ENCODE results near the gene TMEM178A.
"Not testable (repeated sequence)": the region's sequence is repeated elsewhere in the genome, so short reads cannot be mapped to it uniquely, and the experiment has no call there.

TMEM178A gene

GRCh38 chr2:39649511-39649910 is 16.2 kb upstream of the TMEM178A start:
- no peak for DNase-seq

- no peak for DNase-seq
Observed at GRCh38 chr2:39650468-39650867, 15.2 kb upstream of the TMEM178A start.

DNA sequence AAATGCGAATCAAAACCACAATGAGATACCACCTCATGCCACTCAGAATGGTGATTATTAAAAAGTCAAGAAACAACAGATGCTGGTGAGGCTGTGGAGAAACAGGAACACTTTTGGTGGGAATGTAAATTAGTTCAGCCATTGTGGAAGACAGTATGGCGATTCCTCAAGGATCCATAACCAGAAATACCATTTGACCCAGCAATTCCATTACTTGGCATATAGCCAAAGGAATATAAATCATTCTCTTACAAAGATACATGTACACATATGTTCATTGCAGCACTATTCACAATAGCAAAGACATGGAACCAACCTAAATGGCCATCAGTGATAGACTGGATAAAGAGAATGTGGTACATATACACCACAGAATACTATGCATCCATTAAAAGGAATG is 9.5 kb upstream of the TMEM178A start:
- DNase-seq, result not testable (repeated sequence)

- no peak for DNase-seq
Observed at GRCh38 chr2:39657287-39657937, 8.3 kb upstream of the TMEM178A start.

DNA sequence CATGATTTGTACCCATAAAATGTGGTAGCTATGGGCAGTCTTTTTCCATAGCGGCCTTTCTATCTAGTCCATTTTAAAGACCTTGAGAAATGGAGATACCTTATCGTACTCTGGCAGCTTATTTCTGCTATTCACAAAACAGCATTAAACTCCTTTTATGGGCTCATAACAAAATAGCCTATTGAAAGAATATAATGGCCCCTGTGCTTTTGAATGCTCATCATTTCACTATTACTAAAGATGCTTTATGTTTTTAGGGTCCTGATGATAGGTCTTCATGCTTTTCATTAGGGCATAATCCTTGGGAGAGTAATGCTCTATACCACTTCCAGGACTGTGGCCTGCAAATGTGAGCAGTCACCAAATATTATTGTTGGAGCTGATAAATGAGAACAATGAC is 7.3 kb upstream of the TMEM178A start:
- DNase-seq, result no peak

GRCh38 chr2:39659765-39660611 is 5.7 kb upstream of the TMEM178A start:
- DNase-seq, result no peak

DNA sequence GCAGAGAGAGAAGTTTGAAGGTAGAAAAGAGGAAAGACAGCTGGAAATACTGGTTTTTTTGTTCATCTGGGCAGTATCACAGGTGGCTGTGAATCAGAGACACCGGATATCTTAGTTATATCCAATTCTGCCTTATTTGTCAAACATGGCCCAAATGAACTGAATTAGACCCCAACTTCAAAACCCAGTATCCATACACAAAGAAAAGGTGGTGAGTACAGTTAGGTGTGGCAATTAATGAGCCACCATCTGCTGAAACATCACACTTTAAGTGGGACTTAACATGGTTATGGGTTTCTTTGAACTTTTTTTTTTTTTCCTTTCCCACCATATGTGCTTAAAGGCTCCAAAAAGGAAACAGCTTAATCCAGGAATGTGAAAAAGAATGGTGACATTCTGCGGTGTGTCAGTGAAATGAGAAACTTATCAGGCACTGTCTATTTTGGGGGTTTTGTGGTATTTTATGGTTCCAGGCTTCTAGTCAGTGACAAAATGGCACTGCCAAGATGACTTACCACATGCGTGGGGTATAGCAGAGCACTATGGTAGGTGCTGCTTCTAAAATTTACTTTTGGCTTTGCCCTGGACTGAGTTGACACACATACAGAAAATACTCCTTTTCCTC is 5.0 kb upstream of the TMEM178A start:
- DNase-seq, result no peak

GRCh38 chr2:39661826-39662225 is 3.9 kb upstream of the TMEM178A start:
- DNase-seq, result no peak

GRCh38 chr2:39663187-39663930 is 2.4 kb upstream of the TMEM178A start:
- DNase-seq, result no peak

DNA sequence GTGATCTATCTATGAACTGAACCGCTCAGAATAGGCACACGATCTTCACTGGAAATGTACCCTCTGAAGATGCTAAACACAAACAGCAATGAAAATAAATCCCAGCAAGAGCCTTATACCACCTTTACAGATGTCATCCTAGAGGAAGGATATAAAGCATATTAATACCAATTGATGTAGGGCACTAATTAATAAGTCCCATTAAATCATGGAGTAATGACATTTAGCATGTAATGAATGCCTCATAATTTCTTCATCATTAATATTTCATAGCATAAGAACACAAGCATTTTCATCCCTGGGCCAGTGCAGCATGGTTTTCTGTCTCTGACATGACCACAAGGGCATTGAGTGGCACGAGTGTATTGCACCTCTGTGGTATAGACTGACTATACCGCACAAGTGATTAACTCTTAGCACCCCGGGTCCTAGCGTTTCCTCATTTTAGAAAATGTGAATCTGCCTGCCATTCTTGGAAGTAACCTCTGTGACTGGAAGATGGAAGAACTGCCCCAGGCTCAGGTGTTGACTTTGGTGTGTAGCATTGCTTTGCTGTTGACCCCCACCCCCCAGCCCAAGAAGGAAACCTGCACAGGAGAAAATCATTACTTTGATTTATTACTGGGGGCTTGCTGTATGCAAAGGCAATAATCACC is 1.4 kb upstream of the TMEM178A start:
- no peak for DNase-seq

GRCh38 chr2:39664888-39665591 is 677 bp upstream of the TMEM178A start:
- no peak for DNase-seq

GRCh38 chr2:39666491-39667101 is 879 bp downstream of the TMEM178A start:
- DNase-seq, result no peak

GRCh38 chr2:39667104-39667885 is 1.6 kb downstream of the TMEM178A start:
- DNase-seq, result no peak

- DNase-seq, result no peak
Observed at GRCh38 chr2:39667886-39668276, 2.2 kb downstream of the TMEM178A start.

DNA sequence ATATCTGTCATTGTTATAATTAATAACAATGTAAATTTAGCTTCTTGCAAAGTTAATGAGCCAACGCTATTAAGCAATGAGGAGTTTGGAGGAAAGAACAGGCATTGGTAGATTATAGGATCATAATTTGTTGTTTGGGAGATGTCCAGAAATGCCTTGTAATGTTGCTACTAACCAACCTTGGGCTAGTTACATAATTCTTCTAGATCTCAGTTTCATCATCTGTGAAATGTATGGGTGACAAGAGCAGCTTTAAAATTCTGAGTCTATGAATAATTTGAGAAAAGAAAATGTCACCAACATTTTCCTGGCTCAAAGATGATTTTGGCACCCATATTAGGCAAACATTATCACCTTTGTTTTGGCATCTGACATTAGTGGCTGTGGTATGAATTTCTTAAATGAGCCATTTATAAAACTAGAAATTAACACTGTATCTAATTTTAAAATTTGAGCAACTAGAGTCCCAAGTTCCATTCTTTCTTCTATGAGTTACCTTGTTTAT is 2.9 kb downstream of the TMEM178A start:
- no peak for DNase-seq

- no peak for DNase-seq
Observed at GRCh38 chr2:39671604-39672003, 5.9 kb downstream of the TMEM178A start.

DNA sequence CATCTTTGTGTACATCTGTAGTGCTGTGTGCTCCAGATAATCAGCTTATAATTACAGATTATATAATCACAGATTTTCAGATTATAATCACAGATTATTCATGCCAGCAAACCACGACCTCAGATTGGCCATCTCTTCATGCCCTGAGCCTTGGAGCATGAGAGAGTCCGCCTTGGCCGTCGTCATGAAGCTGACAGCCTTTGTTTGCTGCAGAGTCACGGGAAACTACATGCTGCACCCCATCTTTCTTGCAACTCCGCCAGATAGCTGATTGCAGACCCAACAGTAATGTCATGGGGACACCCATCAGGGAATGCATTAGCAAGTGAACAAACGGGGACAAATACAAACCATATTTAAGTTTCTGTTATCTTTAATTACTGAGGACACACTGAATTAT is 7.3 kb downstream of the TMEM178A start:
- no peak for DNase-seq

- no peak for DNase-seq
Observed at GRCh38 chr2:39676342-39676741, 10.6 kb downstream of the TMEM178A start.

DNA sequence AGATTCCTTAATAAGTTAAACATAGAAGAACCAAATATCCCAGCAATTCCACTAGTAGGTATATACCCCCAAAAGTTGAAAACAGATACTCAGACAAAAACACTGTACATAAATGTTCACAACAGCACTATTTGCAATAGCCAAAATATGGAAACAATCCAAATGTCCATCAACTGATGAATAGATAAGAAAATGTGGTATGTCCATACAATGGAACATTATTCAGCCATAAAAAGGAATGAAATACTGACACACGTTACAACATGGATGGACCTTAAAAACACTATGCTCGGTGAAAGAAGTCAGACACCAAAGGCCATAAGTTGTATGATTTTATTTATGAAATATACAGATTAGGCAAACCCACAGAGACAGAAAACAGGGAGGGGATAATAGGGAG is 12.5 kb downstream of the TMEM178A start:
- no peak for DNase-seq

DNA sequence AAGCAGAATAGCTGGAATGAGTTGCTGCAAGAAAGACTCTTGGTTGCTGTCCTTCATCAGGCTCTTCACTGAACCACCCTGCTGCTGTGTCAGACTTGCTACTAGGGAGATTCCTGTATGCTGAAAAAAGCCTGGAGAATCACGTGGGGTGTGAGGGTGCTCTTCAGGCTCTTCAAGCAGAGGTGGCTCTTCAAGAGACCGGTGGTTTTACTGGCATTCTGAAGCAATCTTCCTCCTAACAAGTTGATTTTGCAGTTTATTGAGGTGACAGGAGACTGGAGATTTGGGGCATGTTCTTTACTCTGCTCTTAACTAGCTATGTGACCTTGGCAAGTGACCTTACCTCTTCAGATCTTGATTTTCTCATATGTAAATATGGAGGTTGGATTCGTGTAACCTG is 14.1 kb downstream of the TMEM178A start:
- no peak for DNase-seq

Measured in CD4-positive, alpha-beta T cell treated with Interferon alpha-2 for 1 hour (primary cell).